ENCODE results near the gene GDNF. TPM values are rescaled to one million over a fixed set of nuclear protein-coding genes. Genes with fewer than 3 reads are reported as not detected.

Gene GDNF
- total RNA-seq, 5 donors from 2014 or later (not counting 1 experiment from before 2014, with no cell fraction given): not detected

- H3K36me3 Mint-ChIP-seq: no peaks in the 10 kb centered on the region
- Histone ChIP-seq H3K27ac (ENCODE audit: low read length) (no peak overlapping the region), H3K27me3 (replicated peaks in 1 of 2; ENCODE audit: control insufficient read depth in 2 of 2, extremely low read depth in 1 of 2, insufficient read depth in 2 of 2, low read length in 1 of 2) (no peaks in the 10 kb centered on the region), H3K36me3 (ENCODE audit: control insufficient read depth in 2 of 2, extremely low read depth in 1 of 2, insufficient read depth in 1 of 2, low read length in 1 of 2) (no peaks in the 10 kb centered on the region), H3K4me3 (ENCODE audit: control insufficient read depth in 1 of 2, extremely low read depth in 1 of 2, low read length in 1 of 2) (no peak overlapping the region), H3K4me1 (ENCODE audit: control insufficient read depth in 1 of 2, extremely low read depth in 1 of 2, insufficient read depth in 2 of 2, low read length in 2 of 2) (no peaks in the 10 kb centered on the region), H3K9me3 (peaks cover 2% of the 10 kb centered on the region)
- CTCF ChIA-PET: no interaction called here
- no peaks in the 10 kb centered on the region for H3K4me1 Mint-ChIP-seq
- POLR2A ChIA-PET: no interaction called here
- H3K27me3 Mint-ChIP-seq: peaks cover 2 to 9% of the 10 kb centered on the region in 2 donors
- WGBS (ENCODE audit: insufficient coverage): 92% methylated on average over 1 of the region's 1 CpG
- no peak for ATAC-seq (replicated peaks in 1 of 4)
- H3K4me3 Mint-ChIP-seq: no peak overlapping the region
- no peak for DNase-seq
- H3K9me3 Mint-ChIP-seq: peaks cover under 1 to 10% (median 5%) of the 10 kb centered on the region in 3 donors
- H3K27ac Mint-ChIP-seq: no peak overlapping the region
Observed at GRCh38 chr5:37769840-37770239, 70.0 kb downstream of the GDNF start.

- peaks cover 0 to 9% (median 5%) of the 10 kb centered on the region in 3 donors for H3K9me3 Mint-ChIP-seq
- Histone ChIP-seq H3K27ac (ENCODE audit: low read length) (no peak overlapping the region), H3K36me3 (ENCODE audit: control insufficient read depth in 2 of 2, extremely low read depth in 1 of 2, insufficient read depth in 1 of 2, low read length in 1 of 2) (no peaks in the 10 kb centered on the region), H3K27me3 (replicated peaks in 1 of 2; ENCODE audit: control insufficient read depth in 2 of 2, extremely low read depth in 1 of 2, insufficient read depth in 2 of 2, low read length in 1 of 2) (no peaks in the 10 kb centered on the region), H3K4me1 (ENCODE audit: control insufficient read depth in 1 of 2, extremely low read depth in 1 of 2, insufficient read depth in 2 of 2, low read length in 2 of 2) (no peaks in the 10 kb centered on the region), H3K9me3 (no peaks in the 10 kb centered on the region), H3K4me3 (ENCODE audit: control insufficient read depth in 1 of 2, extremely low read depth in 1 of 2, low read length in 1 of 2) (no peak overlapping the region)
- ChIA-PET POLR2A (no interaction called here), CTCF (no interaction called here)
- DNase-seq (no peak), ATAC-seq (replicated peaks in 1 of 4) (no peak)
- H3K27ac Mint-ChIP-seq: no peak overlapping the region
- no peaks in the 10 kb centered on the region for H3K36me3 Mint-ChIP-seq
- WGBS (ENCODE audit: insufficient coverage): 89% methylated on average over 4 of the region's 4 CpGs
- no peaks in the 10 kb centered on the region for H3K4me1 Mint-ChIP-seq
- H3K4me3 Mint-ChIP-seq: no peak overlapping the region
- H3K27me3 Mint-ChIP-seq: peaks cover 2 to 9% of the 10 kb centered on the region in 2 donors
Observed at GRCh38 chr5:37769108-37769507, 70.7 kb downstream of the GDNF start.

GRCh38 chr5:37768371-37768770 is 71.5 kb downstream of the GDNF start:
- Mint-ChIP-seq H3K4me3 (no peak overlapping the region), H3K27ac (no peak overlapping the region), H3K36me3 (no peaks in the 10 kb centered on the region), H3K9me3 (peaks cover 0 to 3% (median 2%) of the 10 kb centered on the region in 3 donors), H3K4me1 (no peaks in the 10 kb centered on the region), H3K27me3 (peaks cover 2 to 9% of the 10 kb centered on the region in 2 donors)
- no peaks in the 10 kb centered on the region for H3K4me1 ChIP-seq (ENCODE audit: control insufficient read depth in 1 of 2, extremely low read depth in 1 of 2, insufficient read depth in 2 of 2, low read length in 2 of 2)
- H3K36me3 ChIP-seq (ENCODE audit: control insufficient read depth in 2 of 2, extremely low read depth in 1 of 2, insufficient read depth in 1 of 2, low read length in 1 of 2): no peaks in the 10 kb centered on the region
- no peak overlapping the region for H3K27ac ChIP-seq (ENCODE audit: low read length)
- no peak overlapping the region for H3K4me3 ChIP-seq (ENCODE audit: control insufficient read depth in 1 of 2, extremely low read depth in 1 of 2, low read length in 1 of 2)
- ChIA-PET CTCF (no interaction called here), POLR2A (no interaction called here)
- H3K27me3 ChIP-seq (replicated peaks in 1 of 2; ENCODE audit: control insufficient read depth in 2 of 2, extremely low read depth in 1 of 2, insufficient read depth in 2 of 2, low read length in 1 of 2): no peaks in the 10 kb centered on the region
- ATAC-seq (replicated peaks in 1 of 4) (no peak), DNase-seq (no peak)
- H3K9me3 ChIP-seq: no peaks in the 10 kb centered on the region

GRCh38 chr5:37767961-37768360 is 71.9 kb downstream of the GDNF start:
- no peak for ATAC-seq (replicated peaks in 1 of 4)
- POLR2A ChIA-PET: no interaction called here
- H3K27me3 Mint-ChIP-seq: peaks cover 2 to 9% of the 10 kb centered on the region in 2 donors
- no peak overlapping the region for H3K27ac Mint-ChIP-seq
- Histone ChIP-seq H3K36me3 (ENCODE audit: control insufficient read depth in 2 of 2, extremely low read depth in 1 of 2, insufficient read depth in 1 of 2, low read length in 1 of 2) (no peaks in the 10 kb centered on the region), H3K9me3 (no peaks in the 10 kb centered on the region), H3K4me1 (ENCODE audit: control insufficient read depth in 1 of 2, extremely low read depth in 1 of 2, insufficient read depth in 2 of 2, low read length in 2 of 2) (no peaks in the 10 kb centered on the region), H3K4me3 (ENCODE audit: control insufficient read depth in 1 of 2, extremely low read depth in 1 of 2, low read length in 1 of 2) (no peak overlapping the region), H3K27ac (ENCODE audit: low read length) (no peak overlapping the region), H3K27me3 (replicated peaks in 1 of 2; ENCODE audit: control insufficient read depth in 2 of 2, extremely low read depth in 1 of 2, insufficient read depth in 2 of 2, low read length in 1 of 2) (no peaks in the 10 kb centered on the region)
- H3K36me3 Mint-ChIP-seq: no peaks in the 10 kb centered on the region
- no peak overlapping the region for H3K4me3 Mint-ChIP-seq
- peaks cover 0 to 2% (median 0%) of the 10 kb centered on the region in 3 donors for H3K9me3 Mint-ChIP-seq
- WGBS (ENCODE audit: insufficient coverage): 100% methylated on average over 1 of the region's 4 CpGs
- H3K4me1 Mint-ChIP-seq: no peaks in the 10 kb centered on the region
- DNase-seq: no peak
- CTCF ChIA-PET: no interaction called here

- no peaks in the 10 kb centered on the region for H3K4me1 ChIP-seq (ENCODE audit: control insufficient read depth in 1 of 2, extremely low read depth in 1 of 2, insufficient read depth in 2 of 2, low read length in 2 of 2)
- H3K9me3 ChIP-seq: no peaks in the 10 kb centered on the region
- ChIA-PET CTCF (no interaction called here), POLR2A (no interaction called here)
- no peaks in the 10 kb centered on the region for H3K36me3 ChIP-seq (ENCODE audit: control insufficient read depth in 2 of 2, extremely low read depth in 1 of 2, insufficient read depth in 1 of 2, low read length in 1 of 2)
- H3K27me3 ChIP-seq (replicated peaks in 1 of 2; ENCODE audit: control insufficient read depth in 2 of 2, extremely low read depth in 1 of 2, insufficient read depth in 2 of 2, low read length in 1 of 2): no peaks in the 10 kb centered on the region
- Mint-ChIP-seq H3K27me3 (peaks cover 2 to 9% of the 10 kb centered on the region in 2 donors), H3K36me3 (no peaks in the 10 kb centered on the region), H3K27ac (no peak overlapping the region), H3K4me1 (no peaks in the 10 kb centered on the region), H3K4me3 (no peak overlapping the region), H3K9me3 (no peaks in the 10 kb centered on the region)
- H3K4me3 ChIP-seq (ENCODE audit: control insufficient read depth in 1 of 2, extremely low read depth in 1 of 2, low read length in 1 of 2): no peak overlapping the region
- ATAC-seq (replicated peaks in 1 of 4): no peak
- DNase-seq: no peak
- H3K27ac ChIP-seq (ENCODE audit: low read length): no peak overlapping the region
- no CpG with 5 or more reads among the region's 3 CpGs for WGBS (ENCODE audit: insufficient coverage)
Observed at GRCh38 chr5:37767251-37767650, 72.6 kb downstream of the GDNF start.
